ENCODE results near the gene NCK2. TPM values are rescaled to one million over a fixed set of nuclear protein-coding genes. Genes with fewer than 3 reads are reported as not detected.

NCK2 gene
- total RNA-seq, 1 donor from 2014 or later: 82.9 TPM

DNA sequence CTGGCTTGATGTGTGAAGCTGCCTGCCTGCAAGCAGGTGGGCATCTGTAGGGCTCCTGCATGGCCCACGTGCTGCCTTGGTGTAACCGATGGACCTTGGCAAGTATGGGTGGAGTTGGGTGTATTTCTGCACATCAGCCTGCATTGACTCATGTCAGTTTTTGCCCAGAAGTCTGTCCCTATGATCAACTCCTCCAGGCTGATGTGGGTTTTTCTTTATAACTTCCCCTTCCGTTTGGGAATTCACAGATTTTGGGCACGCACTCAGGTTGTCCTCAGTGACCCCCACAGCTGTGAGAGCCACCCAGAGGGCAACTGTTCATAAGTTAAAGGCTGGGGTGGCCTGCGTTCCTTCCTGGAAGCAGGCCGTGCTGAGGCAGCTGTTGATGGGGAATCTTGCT, 123.3 kb downstream of the NCK2 start:
- TF ChIP-seq, protein P1, sequence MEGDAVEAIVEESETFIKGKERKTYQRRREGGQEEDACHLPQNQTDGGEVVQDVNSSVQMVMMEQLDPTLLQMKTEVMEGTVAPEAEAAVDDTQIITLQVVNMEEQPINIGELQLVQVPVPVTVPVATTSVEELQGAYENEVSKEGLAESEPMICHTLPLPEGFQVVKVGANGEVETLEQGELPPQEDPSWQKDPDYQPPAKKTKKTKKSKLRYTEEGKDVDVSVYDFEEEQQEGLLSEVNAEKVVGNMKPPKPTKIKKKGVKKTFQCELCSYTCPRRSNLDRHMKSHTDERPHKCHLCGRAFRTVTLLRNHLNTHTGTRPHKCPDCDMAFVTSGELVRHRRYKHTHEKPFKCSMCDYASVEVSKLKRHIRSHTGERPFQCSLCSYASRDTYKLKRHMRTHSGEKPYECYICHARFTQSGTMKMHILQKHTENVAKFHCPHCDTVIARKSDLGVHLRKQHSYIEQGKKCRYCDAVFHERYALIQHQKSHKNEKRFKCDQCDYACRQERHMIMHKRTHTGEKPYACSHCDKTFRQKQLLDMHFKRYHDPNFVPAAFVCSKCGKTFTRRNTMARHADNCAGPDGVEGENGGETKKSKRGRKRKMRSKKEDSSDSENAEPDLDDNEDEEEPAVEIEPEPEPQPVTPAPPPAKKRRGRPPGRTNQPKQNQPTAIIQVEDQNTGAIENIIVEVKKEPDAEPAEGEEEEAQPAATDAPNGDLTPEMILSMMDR (IDR thresholded peaks at IDR 0.05; ENCODE audit: insufficient read depth, low read length, poor library complexity, severe bottlenecking): no peak
- peak; percentile 21 for DNase-seq (ENCODE audit: low read depth)
- no peak overlapping the region for H3K4me3 ChIP-seq (ENCODE audit: low read depth, low read length)
- no peaks in the 10 kb centered on the region for H3K27me3 ChIP-seq (ENCODE audit: control insufficient read depth, insufficient read depth, low read length)
- H3K36me3 ChIP-seq (ENCODE audit: control insufficient read depth, insufficient read depth, low read length): no peaks in the 10 kb centered on the region

DNA sequence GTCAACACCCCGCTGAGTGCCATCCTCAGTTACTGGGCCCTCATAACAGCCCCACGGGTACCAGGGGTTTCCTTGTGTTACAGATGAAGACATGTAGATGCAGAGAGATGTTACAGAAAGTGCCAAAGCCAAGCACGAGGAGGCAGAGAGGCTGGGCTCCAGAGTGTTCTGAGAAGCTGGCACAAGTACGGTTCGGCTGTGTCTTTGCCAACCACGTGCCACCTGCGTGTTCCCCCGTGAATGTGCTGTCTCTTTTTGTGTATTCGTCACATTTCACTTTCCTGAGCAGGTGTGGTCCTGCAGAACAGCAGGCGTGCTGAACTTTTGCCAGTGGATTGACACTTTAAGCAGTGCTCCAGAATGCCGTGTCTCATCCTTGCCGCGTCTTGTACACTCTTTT, 124.6 kb downstream of the NCK2 start:
- no peak for DNase-seq (ENCODE audit: low read depth)
- H3K4me3 ChIP-seq (ENCODE audit: low read depth, low read length): no peak overlapping the region
- H3K27me3 ChIP-seq (ENCODE audit: control insufficient read depth, insufficient read depth, low read length): no peaks in the 10 kb centered on the region
- no peaks in the 10 kb centered on the region for H3K36me3 ChIP-seq (ENCODE audit: control insufficient read depth, insufficient read depth, low read length)
- TF ChIP-seq, protein P1 (IDR thresholded peaks at IDR 0.05; ENCODE audit: insufficient read depth, low read length, poor library complexity, severe bottlenecking): no peak

DNA sequence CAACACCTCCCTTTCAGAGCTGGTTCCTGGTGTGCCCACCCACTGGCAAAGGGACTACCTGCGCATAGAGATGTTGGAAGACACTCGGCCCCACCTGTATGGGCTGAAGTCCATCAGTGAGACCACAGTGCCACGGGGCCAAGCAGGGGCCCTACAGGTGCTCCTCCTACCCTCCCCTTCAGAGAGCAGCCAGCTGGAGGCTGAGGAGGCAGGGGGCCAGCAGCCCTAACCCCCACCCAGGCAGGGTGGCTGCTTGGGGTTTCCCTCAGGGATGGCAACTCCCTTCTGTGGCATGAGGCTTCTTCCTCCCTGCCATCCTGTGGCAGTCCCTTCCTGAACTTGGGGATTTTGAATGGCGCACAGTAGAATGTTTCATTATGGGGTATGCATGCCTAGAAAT, 125.3 kb downstream of the NCK2 start:
- Histone ChIP-seq H3K27me3 (ENCODE audit: control insufficient read depth, insufficient read depth, low read length) (no peaks in the 10 kb centered on the region), H3K36me3 (ENCODE audit: control insufficient read depth, insufficient read depth, low read length) (no peaks in the 10 kb centered on the region), H3K4me3 (ENCODE audit: low read depth, low read length) (no peak overlapping the region)
- no peak for DNase-seq (ENCODE audit: low read depth)
- TF ChIP-seq, protein P1 (IDR thresholded peaks at IDR 0.05; ENCODE audit: insufficient read depth, low read length, poor library complexity, severe bottlenecking): no peak

DNA sequence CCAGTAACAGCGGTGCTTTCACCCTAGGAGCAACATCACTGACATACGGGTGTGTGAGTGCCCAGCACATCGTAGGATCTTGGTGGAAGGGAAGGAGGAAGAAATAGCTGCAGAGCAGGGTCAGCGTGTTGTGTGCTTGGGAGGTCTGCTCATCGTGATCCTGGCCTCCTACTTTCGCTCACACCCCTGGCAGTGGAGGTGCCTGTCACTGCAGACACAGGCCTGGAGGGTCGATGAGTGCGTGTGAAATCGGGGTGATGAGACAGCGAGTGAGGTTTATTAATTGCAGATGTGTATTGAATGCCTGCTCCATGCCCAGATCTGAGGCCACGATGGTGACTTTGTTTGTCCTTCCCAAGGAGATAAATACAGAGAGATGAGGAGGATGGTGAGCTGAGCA, 126.1 kb downstream of the NCK2 start:
- TF ChIP-seq, protein P1 (IDR thresholded peaks at IDR 0.05; ENCODE audit: insufficient read depth, low read length, poor library complexity, severe bottlenecking): no peak
- Histone ChIP-seq H3K4me3 (ENCODE audit: low read depth, low read length) (no peak overlapping the region), H3K27me3 (ENCODE audit: control insufficient read depth, insufficient read depth, low read length) (no peaks in the 10 kb centered on the region), H3K36me3 (ENCODE audit: control insufficient read depth, insufficient read depth, low read length) (no peaks in the 10 kb centered on the region)
- DNase-seq (ENCODE audit: low read depth): no peak

DNA sequence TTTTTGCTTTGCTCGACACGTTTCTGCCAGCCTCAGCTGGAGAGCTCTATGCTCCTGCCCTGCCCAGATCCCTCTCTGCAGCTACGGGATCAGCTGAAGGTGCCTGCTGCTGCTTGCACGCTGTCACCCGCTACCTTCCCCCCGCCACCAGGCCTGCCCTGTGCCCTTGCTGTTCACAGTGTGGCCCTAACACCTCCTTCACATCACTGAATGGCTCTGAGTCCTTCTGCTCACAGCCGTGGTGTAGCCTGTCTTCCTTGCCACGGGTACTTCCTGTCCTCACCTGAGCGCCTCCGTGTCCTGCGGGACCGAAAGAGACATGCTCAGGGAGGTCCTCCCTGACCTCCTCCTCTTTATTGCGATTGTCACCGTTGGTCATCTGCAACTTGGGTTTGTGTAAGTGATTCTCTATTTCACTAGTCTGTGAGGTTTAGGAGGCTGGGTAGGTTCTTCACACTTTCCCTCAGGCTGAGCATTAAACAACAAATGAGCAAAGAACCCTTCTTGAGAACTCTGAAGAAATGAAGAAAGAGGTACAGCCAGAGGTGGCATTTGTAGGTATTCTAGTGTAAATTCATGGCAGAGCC, 127.5 kb downstream of the NCK2 start:
- TF ChIP-seq, protein P1 (IDR thresholded peaks at IDR 0.05; ENCODE audit: insufficient read depth, low read length, poor library complexity, severe bottlenecking): no peak
- H3K36me3 ChIP-seq (ENCODE audit: control insufficient read depth, insufficient read depth, low read length): no peaks in the 10 kb centered on the region
- H3K27me3 ChIP-seq (ENCODE audit: control insufficient read depth, insufficient read depth, low read length): no peaks in the 10 kb centered on the region
- no peak for DNase-seq (ENCODE audit: low read depth)
- no peak overlapping the region for H3K4me3 ChIP-seq (ENCODE audit: low read depth, low read length)

DNA sequence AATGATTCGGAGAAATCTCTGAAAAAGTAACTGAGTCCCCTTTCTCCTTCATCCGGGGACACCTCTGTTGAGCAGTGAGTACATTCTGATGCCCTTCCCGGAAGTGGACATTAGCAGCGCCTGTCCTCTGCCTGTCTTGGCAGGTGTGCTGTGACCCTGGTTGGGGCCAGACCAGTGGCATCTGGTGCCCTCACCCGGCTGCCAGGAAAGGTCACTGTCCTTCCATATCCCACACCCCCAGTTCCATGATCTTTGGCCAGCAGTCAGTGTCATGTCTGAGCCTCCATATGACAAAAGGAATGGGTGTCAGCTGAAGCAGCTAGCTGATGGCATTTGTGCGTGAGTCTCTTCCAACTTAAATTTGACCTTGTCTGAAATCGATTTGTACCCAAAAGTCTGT, 128.1 kb downstream of the NCK2 start:
- Histone ChIP-seq H3K27me3 (ENCODE audit: control insufficient read depth, insufficient read depth, low read length) (no peaks in the 10 kb centered on the region), H3K36me3 (ENCODE audit: control insufficient read depth, insufficient read depth, low read length) (no peaks in the 10 kb centered on the region), H3K4me3 (ENCODE audit: low read depth, low read length) (no peak overlapping the region)
- DNase-seq (ENCODE audit: low read depth): no peak
- TF ChIP-seq, protein P1 (IDR thresholded peaks at IDR 0.05; ENCODE audit: insufficient read depth, low read length, poor library complexity, severe bottlenecking): no peak
